Stimulated activated CD4-positive, alpha-beta T cell treated with anti-CD3 and anti-CD28 coated beads, TNF-alpha, amount 100 ng/mL, for 4 hours (primary cell): ENCODE data around the gene ADGRG6.
"Not testable (repeated sequence)": the region's sequence is repeated elsewhere in the genome, so short reads cannot be mapped to it uniquely, and the experiment has no call there.

Experiments
- DNase-seq, 3 experiments: peaks; one replicate each; pipeline ENCODE4 v3.0.0-alpha.2; 2020; ENCODE audit warnings: low read depth in 3 of 3

The ADGRG6 gene

GRCh38 chr6:142346166-142346565 lies 44.4 kb downstream of the ADGRG6 start:
- DNase-seq = not testable (repeated sequence)

- DNase-seq = no peak
Measured at GRCh38 chr6:142349215-142349823, 47.5 kb downstream of the ADGRG6 start.

GRCh38 chr6:142350309-142350708 lies 48.5 kb downstream of the ADGRG6 start:
- no peak for DNase-seq

- no peak for DNase-seq
Measured at GRCh38 chr6:142353690-142354089, 51.9 kb downstream of the ADGRG6 start.

GRCh38 chr6:142354650-142355049 lies 52.8 kb downstream of the ADGRG6 start:
- no peak for DNase-seq

- DNase-seq = no peak
Measured at GRCh38 chr6:142355520-142356174, 53.8 kb downstream of the ADGRG6 start.

GRCh38 chr6:142356201-142356883 lies 54.5 kb downstream of the ADGRG6 start:
- DNase-seq = no peak

GRCh38 chr6:142356884-142357225 lies 55.0 kb downstream of the ADGRG6 start:
- no peak for DNase-seq

- no peak for DNase-seq
Measured at GRCh38 chr6:142357879-142358278, 56.1 kb downstream of the ADGRG6 start.

GRCh38 chr6:142359271-142359960 lies 57.6 kb downstream of the ADGRG6 start:
- no peak for DNase-seq

- no peak for DNase-seq
Measured at GRCh38 chr6:142361345-142361744, 59.5 kb downstream of the ADGRG6 start.

GRCh38 chr6:142361779-142362750 lies 60.3 kb downstream of the ADGRG6 start:
- no peak for DNase-seq

GRCh38 chr6:142367061-142367460 lies 65.3 kb downstream of the ADGRG6 start:
- no peak for DNase-seq

- DNase-seq = no peak
Measured at GRCh38 chr6:142367501-142368018, 65.8 kb downstream of the ADGRG6 start.

GRCh38 chr6:142369266-142369665 lies 67.5 kb downstream of the ADGRG6 start:
- no peak for DNase-seq

- DNase-seq = no peak
Measured at GRCh38 chr6:142372348-142372747, 70.5 kb downstream of the ADGRG6 start.

GRCh38 chr6:142373268-142374090 lies 71.7 kb downstream of the ADGRG6 start:
- DNase-seq = no peak

GRCh38 chr6:142374091-142374770 lies 72.4 kb downstream of the ADGRG6 start:
- no peak for DNase-seq

- no peak for DNase-seq
Measured at GRCh38 chr6:142374965-142375733, 73.3 kb downstream of the ADGRG6 start.
